HUES6 (cell line): Measurements from ENCODE around the gene NPM3.

Source experiments
- H3K27ac ChIP-seq: 2 replicates; pipeline ENCODE4 v1.7.0; 2013; ENCODE audit warnings: low read depth, mild to moderate bottlenecking, low read length, inconsistent platforms
- H3K27me3 ChIP-seq: 2 replicates; pipeline ENCODE4 v1.6.1; 2013; ENCODE audit warnings: low read length; ENCODE audit not compliant: control insufficient read depth, insufficient read depth
- H3K36me3 ChIP-seq: 2 replicates; pipeline ENCODE4 v1.6.1; 2013; ENCODE audit warnings: low read length; ENCODE audit not compliant: control insufficient read depth, insufficient read depth
- H3K4me1 ChIP-seq: 2 replicates; pipeline ENCODE4 v1.6.1; 2013; ENCODE audit warnings: low read length; ENCODE audit not compliant: control insufficient read depth, insufficient read depth
- H3K4me3 ChIP-seq: 2 replicates; pipeline ENCODE4 v1.5.1; 2013; ENCODE audit warnings: low read depth, low read length
- H3K9ac ChIP-seq: one replicate; pipeline ENCODE4 v1.6.1; 2013; ENCODE audit warnings: mild to moderate bottlenecking, low read length
- H3K9me3 ChIP-seq: 2 replicates; pipeline ENCODE4 v1.6.1; 2013; ENCODE audit warnings: low read depth, low read length; ENCODE audit not compliant: control insufficient read depth, insufficient read depth

NPM3 gene, protein sequence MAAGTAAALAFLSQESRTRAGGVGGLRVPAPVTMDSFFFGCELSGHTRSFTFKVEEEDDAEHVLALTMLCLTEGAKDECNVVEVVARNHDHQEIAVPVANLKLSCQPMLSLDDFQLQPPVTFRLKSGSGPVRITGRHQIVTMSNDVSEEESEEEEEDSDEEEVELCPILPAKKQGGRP

GRCh38 chr10:101782811-101783735 lies at the start of gene NPM3:
Gene NPM3, minus strand, starts transcription at chr10:101783446. Its CDS starts 56 bp downstream, at chr10:101783390.
- Histone ChIP-seq H3K27ac (peak within 1 kb of the TSS; percentile 91), H3K36me3 (peaks cover 42% of the 10 kb centered on the region), H3K27me3 (peaks cover 13% of the 10 kb centered on the region), H3K4me3 (peak within 1 kb of the TSS; percentile 99), H3K4me1 (peaks cover 38% of the 10 kb centered on the region), H3K9ac (peak within 1 kb of the TSS; percentile 96), H3K9me3 (no peaks in the 10 kb centered on the region)

DNA sequence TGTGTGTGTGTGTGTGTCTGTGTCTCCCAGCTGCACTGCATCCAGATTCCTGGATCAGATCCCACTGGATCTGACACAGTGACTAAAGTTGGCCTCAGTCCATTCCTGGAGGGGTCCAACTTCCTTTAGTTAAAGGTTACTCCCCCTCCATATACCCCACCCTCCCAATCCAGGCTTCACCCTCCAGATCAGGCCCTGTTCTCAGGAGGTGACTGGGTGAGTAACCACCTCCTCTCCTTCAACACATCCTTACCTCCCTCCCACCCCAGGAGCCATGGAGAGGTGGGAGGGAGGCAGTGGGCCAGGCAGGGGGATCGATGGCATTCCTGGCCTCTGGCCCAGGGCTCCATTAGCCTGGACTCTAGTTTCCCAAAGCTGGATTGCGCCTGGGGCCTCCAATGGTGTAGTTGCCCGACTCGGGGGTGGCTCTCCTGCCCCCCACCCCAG lies 49.1 kb upstream of the NPM3 start:
- Histone ChIP-seq H3K9me3 (no peaks in the 10 kb centered on the region), H3K9ac (no peak overlapping the region), H3K4me3 (no peak overlapping the region), H3K27me3 (no peaks in the 10 kb centered on the region), H3K27ac (no peak overlapping the region), H3K36me3 (no peaks in the 10 kb centered on the region), H3K4me1 (peaks cover 25% of the 10 kb centered on the region)

DNA sequence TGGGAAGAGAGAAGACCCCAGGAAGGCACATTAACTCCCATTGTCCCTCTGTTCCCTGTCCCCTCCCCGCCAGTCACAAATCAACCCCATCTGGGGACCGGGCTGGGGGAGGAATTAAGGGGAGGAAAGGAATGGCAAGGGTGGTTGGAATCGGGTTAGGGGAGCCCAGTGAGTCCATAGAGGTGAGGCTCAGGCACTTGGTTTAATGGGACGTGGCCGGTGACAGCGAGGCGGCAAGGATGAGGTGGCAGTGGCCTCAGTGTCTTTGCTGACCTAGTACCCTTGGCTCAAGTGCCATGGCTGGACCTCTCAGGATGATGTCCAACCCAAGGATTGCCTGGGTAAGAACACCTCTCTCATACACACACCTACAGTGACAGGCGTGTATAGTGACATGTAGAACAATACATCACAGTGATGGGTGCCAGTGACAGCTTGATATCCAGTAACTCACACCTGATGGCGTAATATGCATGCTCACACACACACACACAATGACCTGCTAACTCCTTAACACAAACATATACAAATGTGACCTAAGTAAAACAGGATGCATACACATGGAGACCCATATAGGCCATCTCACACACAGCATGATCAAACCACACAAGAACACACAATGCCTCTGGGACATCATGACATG lies 48.0 kb upstream of the NPM3 start:
- Histone ChIP-seq H3K9me3 (no peaks in the 10 kb centered on the region), H3K4me1 (peaks cover 25% of the 10 kb centered on the region), H3K27ac (no peak overlapping the region), H3K36me3 (no peaks in the 10 kb centered on the region), H3K4me3 (peak overlapping the region; percentile 69), H3K9ac (peak overlapping the region; percentile 40), H3K27me3 (no peaks in the 10 kb centered on the region)

DNA sequence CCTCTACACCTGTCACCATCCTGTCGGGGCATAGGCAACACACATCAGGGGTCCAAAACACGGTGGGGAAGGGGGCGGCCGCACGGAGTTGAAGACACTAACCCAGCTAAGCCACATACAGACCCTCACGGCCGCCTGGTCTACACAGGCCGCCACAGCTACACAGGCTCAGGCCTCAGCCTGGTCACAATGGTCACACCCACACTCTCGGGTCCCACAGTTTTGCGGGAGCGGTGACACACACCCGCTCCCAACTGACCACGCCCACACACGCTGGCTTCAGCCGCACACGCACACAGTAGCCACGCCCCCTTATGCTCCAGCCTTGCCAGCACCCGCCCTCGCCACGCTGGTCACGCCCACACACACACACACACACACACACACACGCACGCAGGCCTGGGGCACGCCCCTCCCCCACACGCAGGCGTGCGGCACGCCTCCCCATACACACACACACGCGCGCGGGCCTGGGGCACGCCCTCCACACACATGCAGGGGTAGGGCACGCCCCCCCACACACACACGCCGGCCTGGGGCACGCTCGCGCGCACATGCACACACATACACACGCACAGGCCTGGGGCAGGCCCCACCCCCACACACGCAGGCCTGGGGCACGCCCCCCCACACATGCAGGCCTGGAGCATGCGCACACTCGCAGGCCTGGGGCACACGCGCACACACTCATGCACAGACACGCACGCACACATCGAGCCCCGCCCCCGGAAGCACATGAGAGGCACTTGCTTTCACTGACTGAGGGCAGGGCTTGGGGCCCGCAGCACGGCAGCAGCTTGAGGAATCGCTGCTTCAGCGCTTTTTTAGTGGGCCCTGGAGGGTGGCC lies 47.3 kb upstream of the NPM3 start:
- Histone ChIP-seq H3K27me3 (no peaks in the 10 kb centered on the region), H3K36me3 (no peaks in the 10 kb centered on the region), H3K4me3 (peak overlapping the region; percentile 69), H3K27ac (no peak overlapping the region), H3K9ac (peak overlapping the region; percentile 40), H3K9me3 (no peaks in the 10 kb centered on the region), H3K4me1 (peaks cover 21% of the 10 kb centered on the region)

GRCh38 chr10:101829561-101830315 lies 46.5 kb upstream of the NPM3 start:
- Histone ChIP-seq H3K27ac (no peak overlapping the region), H3K9ac (no peak overlapping the region)

DNA sequence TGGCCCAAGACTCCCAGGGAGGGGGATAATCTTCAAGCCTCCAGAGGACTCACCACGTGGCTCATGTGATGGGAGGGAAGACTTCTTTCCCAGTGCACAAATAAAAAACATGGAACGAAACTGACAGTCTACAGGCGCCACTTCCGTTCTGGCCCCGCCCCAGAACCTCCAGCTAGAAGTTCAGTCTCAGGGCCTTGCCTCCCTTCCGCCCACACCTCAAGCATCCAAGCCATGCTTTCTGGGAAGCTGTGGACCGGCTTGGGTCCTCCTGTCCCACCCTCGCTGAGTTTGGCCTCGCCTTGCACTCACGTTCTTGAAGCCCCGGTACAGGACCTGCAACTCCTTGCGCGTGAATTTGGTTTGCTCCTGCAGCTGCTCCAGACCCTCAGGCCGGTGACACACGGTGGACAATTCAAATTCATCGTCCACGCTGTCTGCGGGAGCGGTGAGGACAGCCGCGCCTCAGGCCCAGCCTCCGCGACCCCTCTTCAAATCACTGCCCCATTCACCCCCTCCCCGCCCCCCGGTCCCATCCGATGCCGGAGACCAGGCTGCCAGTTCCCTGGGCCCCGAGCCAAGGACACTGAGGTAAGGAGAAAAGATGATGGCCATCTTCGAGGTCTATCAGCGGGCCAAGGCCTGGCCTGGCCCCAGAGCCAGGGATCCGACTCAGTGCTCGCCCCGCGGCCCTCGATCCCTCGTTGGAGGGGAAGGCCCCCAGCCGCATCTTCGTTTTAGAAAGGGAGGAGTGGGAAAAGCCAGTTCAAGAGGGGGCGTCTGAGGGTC lies 45.7 kb upstream of the NPM3 start:
- no peaks in the 10 kb centered on the region for H3K27me3 ChIP-seq
- H3K36me3 ChIP-seq: no peaks in the 10 kb centered on the region
- no peak overlapping the region for H3K9ac ChIP-seq
- H3K9me3 ChIP-seq: no peaks in the 10 kb centered on the region
- peaks cover 20% of the 10 kb centered on the region for H3K4me1 ChIP-seq
- peak overlapping the region; percentile 57 for H3K4me3 ChIP-seq
- no peak overlapping the region for H3K27ac ChIP-seq

More at GRCh38 chr10:101829561-101830315, 46.5 kb upstream of the NPM3 start:
- no peaks in the 10 kb centered on the region for H3K9me3 ChIP-seq
- H3K27me3 ChIP-seq: no peaks in the 10 kb centered on the region
- H3K4me3 ChIP-seq: peak overlapping the region; percentile 69
- no peaks in the 10 kb centered on the region for H3K36me3 ChIP-seq
- H3K4me1 ChIP-seq: peaks cover 20% of the 10 kb centered on the region

GRCh38 chr10:101827919-101828600 lies 44.8 kb upstream of the NPM3 start:
- H3K36me3 ChIP-seq: no peaks in the 10 kb centered on the region

DNA sequence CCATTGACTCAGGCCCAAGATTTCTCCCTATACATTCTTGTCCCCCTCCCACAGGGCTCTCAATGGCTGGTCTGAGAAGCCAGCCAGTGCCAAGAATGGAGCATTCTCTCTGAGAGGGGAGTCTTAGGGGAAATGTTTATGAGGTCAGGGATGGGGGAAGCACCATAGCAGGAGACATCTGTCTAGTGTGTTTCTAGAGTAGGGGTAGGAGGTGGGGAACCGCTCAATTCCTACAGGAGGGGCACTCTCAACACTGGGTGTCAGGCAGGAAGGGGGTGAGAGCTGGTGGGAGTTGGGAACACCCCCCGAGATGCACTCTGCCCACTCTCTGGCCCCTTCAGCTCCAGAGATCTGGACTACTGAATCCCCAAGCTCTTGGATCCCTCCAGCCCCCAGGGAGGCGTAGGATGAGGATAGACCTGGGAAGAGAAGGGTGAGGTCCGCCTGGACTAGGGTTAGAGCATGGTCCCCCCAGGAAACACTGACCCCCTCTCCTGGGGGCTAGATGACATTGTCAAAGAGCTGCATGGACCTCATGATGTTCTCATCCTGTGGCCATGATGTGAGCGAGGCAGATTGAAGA lies 43.7 kb upstream of the NPM3 start:
- no peak overlapping the region for H3K9ac ChIP-seq
- no peaks in the 10 kb centered on the region for H3K36me3 ChIP-seq
- H3K27me3 ChIP-seq: no peaks in the 10 kb centered on the region
- H3K4me1 ChIP-seq: peaks cover 20% of the 10 kb centered on the region
- no peaks in the 10 kb centered on the region for H3K9me3 ChIP-seq
- no peak overlapping the region for H3K27ac ChIP-seq
- no peak overlapping the region for H3K4me3 ChIP-seq

More at GRCh38 chr10:101827919-101828600, 44.8 kb upstream of the NPM3 start:
- Histone ChIP-seq H3K9me3 (no peaks in the 10 kb centered on the region), H3K4me3 (no peak overlapping the region), H3K9ac (no peak overlapping the region), H3K27ac (no peak overlapping the region), H3K27me3 (no peaks in the 10 kb centered on the region), H3K4me1 (peaks cover 20% of the 10 kb centered on the region)

GRCh38 chr10:101824736-101825135 lies 41.5 kb upstream of the NPM3 start:
- no peak overlapping the region for H3K27ac ChIP-seq
- no peaks in the 10 kb centered on the region for H3K36me3 ChIP-seq
- no peak overlapping the region for H3K9ac ChIP-seq
- no peaks in the 10 kb centered on the region for H3K27me3 ChIP-seq
- H3K4me3 ChIP-seq: no peak overlapping the region
- peaks cover 7% of the 10 kb centered on the region; the same call in 1 of the 2 replicates for H3K4me1 ChIP-seq
- no peaks in the 10 kb centered on the region for H3K9me3 ChIP-seq
